ENCODE data around the gene NR2E1.

Gene NR2E1

GRCh38 chr6:108176281-108177089 lies 10.7 kb downstream of the NR2E1 start:
- TF ChIP-seq, protein P1, sequence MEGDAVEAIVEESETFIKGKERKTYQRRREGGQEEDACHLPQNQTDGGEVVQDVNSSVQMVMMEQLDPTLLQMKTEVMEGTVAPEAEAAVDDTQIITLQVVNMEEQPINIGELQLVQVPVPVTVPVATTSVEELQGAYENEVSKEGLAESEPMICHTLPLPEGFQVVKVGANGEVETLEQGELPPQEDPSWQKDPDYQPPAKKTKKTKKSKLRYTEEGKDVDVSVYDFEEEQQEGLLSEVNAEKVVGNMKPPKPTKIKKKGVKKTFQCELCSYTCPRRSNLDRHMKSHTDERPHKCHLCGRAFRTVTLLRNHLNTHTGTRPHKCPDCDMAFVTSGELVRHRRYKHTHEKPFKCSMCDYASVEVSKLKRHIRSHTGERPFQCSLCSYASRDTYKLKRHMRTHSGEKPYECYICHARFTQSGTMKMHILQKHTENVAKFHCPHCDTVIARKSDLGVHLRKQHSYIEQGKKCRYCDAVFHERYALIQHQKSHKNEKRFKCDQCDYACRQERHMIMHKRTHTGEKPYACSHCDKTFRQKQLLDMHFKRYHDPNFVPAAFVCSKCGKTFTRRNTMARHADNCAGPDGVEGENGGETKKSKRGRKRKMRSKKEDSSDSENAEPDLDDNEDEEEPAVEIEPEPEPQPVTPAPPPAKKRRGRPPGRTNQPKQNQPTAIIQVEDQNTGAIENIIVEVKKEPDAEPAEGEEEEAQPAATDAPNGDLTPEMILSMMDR (IDR thresholded peaks at IDR 0.05; ENCODE audit: low read depth, low read length) = no peak
- H3K4me3 ChIP-seq (replicated peaks in 1 of 2; ENCODE audit: low read depth in 2 of 2, low read length in 2 of 2) = no peak overlapping the region

DNA sequence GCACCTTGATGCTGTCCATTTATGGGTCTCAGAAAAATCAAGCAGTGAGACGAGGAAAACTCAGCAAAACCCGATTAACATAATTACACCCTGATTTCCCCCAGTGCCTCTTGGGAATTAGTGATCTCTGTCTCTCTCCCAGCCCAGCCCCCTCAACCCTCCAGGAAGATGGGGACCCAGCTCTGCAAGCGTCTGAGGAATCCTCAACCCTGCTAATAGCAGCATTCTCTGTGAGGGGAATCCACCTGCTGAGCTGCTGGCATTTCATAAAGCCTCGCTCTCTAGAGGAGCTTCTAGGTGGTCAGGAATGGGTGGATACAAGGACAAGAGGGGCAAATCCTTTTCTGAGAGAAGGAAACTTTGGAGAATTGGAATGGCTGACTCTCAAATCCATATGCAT lies 13.9 kb downstream of the NR2E1 start:
- DNase-seq (ENCODE audit: low read depth in 2 of 2) = no peak
- TF ChIP-seq, protein P1 (IDR thresholded peaks at IDR 0.05; ENCODE audit: low read depth, low read length) = no peak
- H3K4me3 ChIP-seq (replicated peaks in 1 of 2; ENCODE audit: low read depth in 2 of 2, low read length in 2 of 2) = no peak overlapping the region

More at GRCh38 chr6:108176281-108177089, 10.7 kb downstream of the NR2E1 start:
- DNase-seq (ENCODE audit: low read depth in 2 of 2) = no peak

DNA sequence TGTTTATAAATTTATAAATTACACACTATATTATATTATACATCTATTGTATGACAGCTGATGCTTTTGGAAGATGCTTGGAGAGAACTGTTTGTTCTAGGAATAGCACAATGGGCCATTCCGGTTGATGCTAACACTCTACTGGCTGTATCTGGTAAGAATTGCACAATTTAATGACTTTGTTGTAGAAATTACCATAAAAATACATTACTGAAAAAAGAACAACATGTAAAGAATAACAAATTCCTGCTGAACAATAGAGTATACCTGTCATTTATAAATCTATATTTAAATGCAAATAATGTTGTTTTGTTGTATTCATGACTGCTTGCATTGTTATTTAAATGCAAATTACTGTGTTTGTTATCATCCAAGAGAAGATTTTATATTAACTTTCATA lies 14.4 kb downstream of the NR2E1 start:
- no peak for DNase-seq (ENCODE audit: low read depth in 2 of 2)
- H3K4me3 ChIP-seq (replicated peaks in 1 of 2; ENCODE audit: low read depth in 2 of 2, low read length in 2 of 2) = no peak overlapping the region
- TF ChIP-seq, protein P1 (IDR thresholded peaks at IDR 0.05; ENCODE audit: low read depth, low read length) = no peak

DNA sequence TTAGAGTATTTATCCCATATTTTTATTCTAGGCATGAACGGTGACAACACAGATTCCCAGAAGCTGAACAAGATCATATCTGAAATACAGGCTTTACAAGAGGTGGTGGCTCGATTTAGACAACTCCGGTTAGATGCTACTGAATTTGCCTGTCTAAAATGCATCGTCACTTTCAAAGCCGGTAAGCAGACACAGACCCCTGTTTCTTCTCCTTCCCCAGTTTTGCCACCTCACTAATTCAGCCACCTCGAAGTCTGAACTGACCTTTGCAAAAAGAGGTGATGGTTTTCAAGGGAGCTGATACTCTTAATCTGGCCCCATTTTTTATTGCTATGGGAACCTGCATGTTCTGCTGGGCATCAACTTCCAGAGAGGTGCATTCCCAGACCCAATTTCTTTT lies 15.0 kb downstream of the NR2E1 start:
- TF ChIP-seq, protein P1 (IDR thresholded peaks at IDR 0.05; ENCODE audit: low read depth, low read length) = no peak
- DNase-seq (ENCODE audit: low read depth in 2 of 2) = no peak
- no peak overlapping the region for H3K4me3 ChIP-seq (replicated peaks in 1 of 2; ENCODE audit: low read depth in 2 of 2, low read length in 2 of 2)

DNA sequence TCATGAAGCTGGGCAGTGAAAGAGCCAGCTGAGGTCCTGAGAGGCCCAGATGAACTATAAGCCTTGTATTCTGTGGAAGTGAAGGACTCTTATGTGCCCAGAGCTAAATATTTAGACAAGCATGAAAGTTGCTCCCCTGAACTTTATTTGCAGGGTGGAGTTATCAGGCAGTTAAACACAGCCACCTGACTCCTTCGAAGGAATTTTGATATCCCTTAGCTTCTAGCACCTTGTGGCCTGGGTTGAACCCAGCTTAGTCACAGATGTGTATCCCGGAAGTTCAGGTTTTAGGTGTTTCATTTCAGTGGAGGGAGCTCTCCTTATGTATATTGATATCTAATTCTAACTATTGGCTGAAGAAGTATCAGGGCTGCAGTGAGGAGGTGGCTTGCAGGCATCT lies 20.4 kb downstream of the NR2E1 start:
- no peak overlapping the region for H3K4me3 ChIP-seq (replicated peaks in 1 of 2; ENCODE audit: low read depth in 2 of 2, low read length in 2 of 2)
- no peak for DNase-seq (ENCODE audit: low read depth in 2 of 2)
- TF ChIP-seq, protein P1 (IDR thresholded peaks at IDR 0.05; ENCODE audit: low read depth, low read length) = no peak

GRCh38 chr6:108187519-108187918 lies 21.7 kb downstream of the NR2E1 start:
- no peak for DNase-seq (ENCODE audit: low read depth in 2 of 2)
- no peak overlapping the region for H3K4me3 ChIP-seq (replicated peaks in 1 of 2; ENCODE audit: low read depth in 2 of 2, low read length in 2 of 2)
- TF ChIP-seq, protein P1 (IDR thresholded peaks at IDR 0.05; ENCODE audit: low read depth, low read length) = no peak
